ENCODE results near the gene ANKRD33B. TPM values are rescaled to one million over a fixed set of nuclear protein-coding genes. Genes with fewer than 3 reads are reported as not detected.
A peak's percentile ranks its signal among the peaks of the same experiment; 100 is the strongest.

Gene ANKRD33B
- polyA plus RNA-seq, 1 donor (not counting 4 experiments of a cell fraction or from before 2014, with no cell fraction given), result 1.9 TPM

GRCh38 chr5:10538789-10539686, 24.8 kb upstream of the ANKRD33B start:
- no peak overlapping the region for H3K9ac ChIP-seq (ENCODE audit: control insufficient read depth, extremely low read depth, insufficient read depth, low read length)
- H3K9me3 ChIP-seq (ENCODE audit: control insufficient read depth, low read depth, low read length), result no peaks in the 10 kb centered on the region
- dilution Hi-C loops (cut with MboI; ENCODE audit: extremely low pct_ligation_motif_present, low sequenced_read_pairs), result no loop called here
- H3K27me3 ChIP-seq (ENCODE audit: control insufficient read depth, extremely low read depth, insufficient read depth, low read length), result peaks cover 7% of the 10 kb centered on the region
- H3K4me1 ChIP-seq (ENCODE audit: control insufficient read depth, extremely low read depth, insufficient read depth, low read length), result peaks cover 16% of the 10 kb centered on the region
- H3K9me1 ChIP-seq (ENCODE audit: control insufficient read depth, extremely low read depth, insufficient read depth, low read length), result no peaks in the 10 kb centered on the region
- no peak overlapping the region for H3K4me3 ChIP-seq (ENCODE audit: control insufficient read depth in 2 of 3, extremely low read depth in 1 of 3, insufficient read depth in 2 of 3, low read depth in 1 of 3, low read length in 3 of 3)
- no peaks in the 10 kb centered on the region for H3K36me3 ChIP-seq (ENCODE audit: control insufficient read depth in 2 of 2, extremely low read depth in 1 of 2, insufficient read depth in 2 of 2, low read length in 2 of 2)
- no peak for TF ChIP-seq CTCF (optimal IDR thresholded peaks at IDR 0.05 in 1 of 3, IDR thresholded peaks at IDR 0.05 in 1 of 3, conservative IDR thresholded peaks at IDR 0.05 in 1 of 3; ENCODE audit: extremely low read depth in 1 of 3, insufficient read depth in 2 of 3, low read length in 3 of 3)
- TF ChIP-seq EZH2 (IDR thresholded peaks at IDR 0.05; ENCODE audit: low read length), result no peak
- DNase-seq (ENCODE audit: low read depth, low spot score), result no peak
- H3K4me2 ChIP-seq (ENCODE audit: control insufficient read depth, extremely low read depth, insufficient read depth, low read depth, low read length), result peak overlapping the region; percentile 46
- no peak for FAIRE-seq
- H4K20me1 ChIP-seq (ENCODE audit: control insufficient read depth, extremely low read depth, insufficient read depth, low read length), result no peaks in the 10 kb centered on the region
- no peaks in the 10 kb centered on the region for H3K79me2 ChIP-seq (ENCODE audit: control insufficient read depth, insufficient read depth, low read length)
- peak overlapping the region; percentile 55 for H2AFZ ChIP-seq (ENCODE audit: control insufficient read depth, low read length)
- no peak overlapping the region for H3K27ac ChIP-seq (ENCODE audit: control insufficient read depth, insufficient read depth, low read length)

- no peak for DNase-seq (ENCODE audit: low read depth, low spot score)
- Histone ChIP-seq H3K27ac (ENCODE audit: control insufficient read depth, insufficient read depth, low read length) (no peak overlapping the region), H4K20me1 (ENCODE audit: control insufficient read depth, extremely low read depth, insufficient read depth, low read length) (no peaks in the 10 kb centered on the region), H3K36me3 (ENCODE audit: control insufficient read depth in 2 of 2, extremely low read depth in 1 of 2, insufficient read depth in 2 of 2, low read length in 2 of 2) (no peaks in the 10 kb centered on the region), H3K9ac (ENCODE audit: control insufficient read depth, extremely low read depth, insufficient read depth, low read length) (no peak overlapping the region), H2AFZ (ENCODE audit: control insufficient read depth, low read length) (peak overlapping the region; percentile 55), H3K9me1 (ENCODE audit: control insufficient read depth, extremely low read depth, insufficient read depth, low read length) (no peaks in the 10 kb centered on the region), H3K4me2 (ENCODE audit: control insufficient read depth, extremely low read depth, insufficient read depth, low read depth, low read length) (peak overlapping the region; percentile 46), H3K9me3 (ENCODE audit: control insufficient read depth, low read depth, low read length) (no peaks in the 10 kb centered on the region), H3K4me3 (ENCODE audit: control insufficient read depth in 2 of 3, extremely low read depth in 1 of 3, insufficient read depth in 2 of 3, low read depth in 1 of 3, low read length in 3 of 3) (no peak overlapping the region), H3K27me3 (ENCODE audit: control insufficient read depth, extremely low read depth, insufficient read depth, low read length) (peaks cover 7% of the 10 kb centered on the region), H3K79me2 (ENCODE audit: control insufficient read depth, insufficient read depth, low read length) (no peaks in the 10 kb centered on the region), H3K4me1 (ENCODE audit: control insufficient read depth, extremely low read depth, insufficient read depth, low read length) (peaks cover 16% of the 10 kb centered on the region)
- FAIRE-seq, result no peak
- TF ChIP-seq EZH2 (IDR thresholded peaks at IDR 0.05; ENCODE audit: low read length), result no peak
- no peak for TF ChIP-seq CTCF (optimal IDR thresholded peaks at IDR 0.05 in 1 of 3, IDR thresholded peaks at IDR 0.05 in 1 of 3, conservative IDR thresholded peaks at IDR 0.05 in 1 of 3; ENCODE audit: extremely low read depth in 1 of 3, insufficient read depth in 2 of 3, low read length in 3 of 3)
- dilution Hi-C loops (cut with MboI; ENCODE audit: extremely low pct_ligation_motif_present, low sequenced_read_pairs), result no loop called here
These were observed 24.2 kb upstream of the ANKRD33B start for GRCh38 chr5:10539687-10539998.

Measured in keratinocyte (primary cell).